AG04450 (cell line): ENCODE results near the gene SPTSSB. TPM values are rescaled to one million over a fixed set of nuclear protein-coding genes. Genes with fewer than 3 reads are reported as not detected.

Experiments used
- CTCF ChIA-PET: fragments of 300-600, 350-600 bp; formaldehyde crosslinking; extraction: SDS; loops from one replicate; lab custom pipeline; 2022; ENCODE audit warnings: antibody characterized with exemption, inconsistent platforms; lab: Charles Lee
- POLR2A ChIA-PET: fragments of 350-600 bp; formaldehyde crosslinking; extraction: SDS; loops from one replicate; lab custom pipeline; 2021; ENCODE audit warnings: antibody characterized with exemption, inconsistent platforms; lab: Yijun Ruan, JAX
- DNase-seq: peaks from one replicate; pipeline ENCODE4 v3.0.0-alpha.2; 2011; ENCODE audit warnings: low read depth, low spot score
- H3K27ac ChIP-seq: one replicate; pipeline ENCODE4 v1.5.1; 2012; ENCODE audit warnings: low read depth, low read length, control low read depth
- H3K27me3 ChIP-seq: one replicate; pipeline ENCODE4 v1.6.0; 2012; ENCODE audit warnings: low read length; ENCODE audit not compliant: control insufficient read depth, insufficient read depth
- H3K4me3 ChIP-seq: 2 replicates; pipeline ENCODE4 v1.5.1; 2011; ENCODE audit warnings: mild to moderate bottlenecking, low read depth, low read length, control low read depth
- H3K9me3 ChIP-seq: 2 replicates; pipeline ENCODE4 v1.5.1; 2012; ENCODE audit warnings: low read length; ENCODE audit not compliant: control insufficient read depth, insufficient read depth
- CTCF ChIP-seq: IDR thresholded peaks from 2 replicates; pipeline ENCODE4 v1.5.1; 2011; ENCODE audit warnings: low read depth, low read length, control low read depth, inconsistent platforms
- polyA plus RNA-seq: library from polyadenylated mRNA; depleted of rRNA; stranded (reverse); fragments of >200 nt; gene quantifications from 2 replicates; pipeline ENCODE4 v1.2.3, GENCODE V29; 2011

The SPTSSB gene
- polyA plus RNA-seq, 1 experiment: not detected

- no peak overlapping the region for H3K4me3 ChIP-seq
- no peak for DNase-seq
- no peaks in the 10 kb centered on the region for H3K9me3 ChIP-seq
- TF ChIP-seq CTCF: no peak
- CTCF ChIA-PET: no interaction called here
- H3K27ac ChIP-seq: no peak overlapping the region
- no peaks in the 10 kb centered on the region for H3K27me3 ChIP-seq
- POLR2A ChIA-PET: no interaction called here
Observed at GRCh38 chr3:161332792-161333191, 38.5 kb downstream of the SPTSSB start.

- CTCF ChIA-PET: no interaction called here
- Histone ChIP-seq H3K27ac (no peak overlapping the region), H3K27me3 (no peaks in the 10 kb centered on the region), H3K4me3 (no peak overlapping the region), H3K9me3 (no peaks in the 10 kb centered on the region)
- no peak for TF ChIP-seq CTCF
- DNase-seq: no peak
- POLR2A ChIA-PET: no interaction called here
Observed at GRCh38 chr3:161325059-161325458, 46.3 kb downstream of the SPTSSB start.

- H3K27ac ChIP-seq: no peak overlapping the region
- H3K27me3 ChIP-seq: no peaks in the 10 kb centered on the region
- no peaks in the 10 kb centered on the region for H3K9me3 ChIP-seq
- TF ChIP-seq CTCF: no peak
- ChIA-PET CTCF (no interaction called here), POLR2A (no interaction called here)
- DNase-seq: no peak
- H3K4me3 ChIP-seq: no peak overlapping the region
Observed at GRCh38 chr3:161323926-161324621, 47.2 kb downstream of the SPTSSB start.

- H3K27ac ChIP-seq: no peak overlapping the region
- TF ChIP-seq CTCF: no peak
- H3K9me3 ChIP-seq: no peaks in the 10 kb centered on the region
- ChIA-PET POLR2A (no interaction called here), CTCF (interaction anchor here (0.6 to 2.8 kb wide), 2 partner anchors 18 to 27 kb away, joined by 3 to 12 read pairs; no protein-coding TSS in a partner anchor)
- H3K4me3 ChIP-seq: no peak overlapping the region
- H3K27me3 ChIP-seq: no peaks in the 10 kb centered on the region
- no peak for DNase-seq
Observed at GRCh38 chr3:161322781-161323568, 48.3 kb downstream of the SPTSSB start.

GRCh38 chr3:161320837-161321236, 50.5 kb downstream of the SPTSSB start:
- POLR2A ChIA-PET: no interaction called here
- Histone ChIP-seq H3K27me3 (no peaks in the 10 kb centered on the region), H3K27ac (no peak overlapping the region), H3K4me3 (no peak overlapping the region), H3K9me3 (no peaks in the 10 kb centered on the region)
- CTCF ChIA-PET: interaction anchor here (1.4 to 2.8 kb wide), 2 partner anchors 15 to 46 kb away, joined by 3 to 12 read pairs; no protein-coding TSS in a partner anchor
- TF ChIP-seq CTCF: no peak
- no peak for DNase-seq
